Measurements from ENCODE around the gene SPIRE1. TPM values are rescaled to one million over a fixed set of nuclear protein-coding genes. Genes with fewer than 3 reads are reported as not detected.

The SPIRE1 gene
- total RNA-seq, 2 experiments from 2014 or later = 1.3 to 2.9 TPM

DNA sequence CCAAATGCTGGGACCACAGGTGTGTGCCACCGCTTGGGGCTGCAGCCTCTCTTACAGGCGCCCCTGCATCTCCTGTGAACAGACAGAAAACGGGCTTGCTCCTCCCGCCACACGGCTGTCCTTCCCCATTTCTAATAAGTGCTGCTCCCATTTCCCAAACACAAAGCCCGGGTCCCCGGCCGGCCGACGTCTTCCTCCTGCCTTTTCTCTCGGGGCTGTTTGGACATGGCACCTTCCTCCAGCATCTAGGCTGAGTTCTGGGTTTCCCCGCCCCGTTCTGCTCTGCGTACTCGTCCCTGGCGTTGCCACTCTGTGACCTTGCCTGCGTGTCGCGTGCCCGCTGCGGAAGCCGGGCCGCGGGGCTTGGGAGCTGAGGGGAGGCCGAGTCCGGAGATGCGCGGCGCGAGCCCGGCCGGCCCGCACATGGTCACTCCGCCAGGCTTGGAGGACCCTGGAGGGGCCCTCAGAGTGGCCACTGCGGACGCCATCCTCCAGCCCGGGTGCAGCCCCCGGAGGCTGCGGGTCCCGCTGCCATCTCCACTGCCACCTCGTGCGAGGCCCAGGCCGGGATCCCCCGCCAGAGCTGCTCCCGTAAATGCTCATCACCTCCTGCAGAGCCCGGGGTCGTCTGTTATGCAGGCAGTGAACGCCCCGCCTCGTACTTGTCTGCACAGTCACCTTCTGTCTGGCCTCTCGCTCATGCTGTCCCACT lies 223.9 kb downstream of the SPIRE1 start:
- H3K4me1 Mint-ChIP-seq = no peaks in the 10 kb centered on the region
- H3K27me3 Mint-ChIP-seq = no peaks in the 10 kb centered on the region
- H3K36me3 Mint-ChIP-seq (ENCODE audit: low read depth) = no peaks in the 10 kb centered on the region
- H3K4me3 Mint-ChIP-seq = no peak overlapping the region
- no peaks in the 10 kb centered on the region for H3K9me3 Mint-ChIP-seq
- no peak for DNase-seq
- H3K27ac Mint-ChIP-seq = no peak overlapping the region
- POLR2A ChIA-PET = no interaction called here
- CTCF ChIA-PET = no interaction called here

DNA sequence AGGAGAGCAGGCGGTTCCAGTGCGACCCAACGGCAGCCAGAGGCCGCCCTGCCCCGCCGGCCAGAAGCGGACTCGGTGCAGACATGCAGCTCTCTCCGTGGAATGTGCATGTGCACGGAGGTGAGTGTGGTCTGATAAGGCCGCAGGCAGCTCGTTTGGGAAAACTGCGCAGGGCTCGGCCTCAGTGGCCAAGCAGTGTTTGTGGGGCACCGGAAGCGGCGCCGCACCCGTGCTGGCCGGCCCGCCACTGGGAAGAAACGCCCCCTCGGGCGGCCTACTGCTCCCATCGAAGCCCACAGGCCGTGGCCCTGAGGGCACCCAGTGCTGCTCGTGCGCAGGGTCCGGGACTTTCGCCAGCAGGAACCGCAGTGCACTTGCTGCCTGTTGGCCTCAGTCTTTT lies 225.0 kb downstream of the SPIRE1 start:
- no peaks in the 10 kb centered on the region for H3K27me3 Mint-ChIP-seq
- no peaks in the 10 kb centered on the region for H3K4me1 Mint-ChIP-seq
- ChIA-PET CTCF (no interaction called here), POLR2A (no interaction called here)
- H3K36me3 Mint-ChIP-seq (ENCODE audit: low read depth) = no peaks in the 10 kb centered on the region
- no peak for DNase-seq
- no peak overlapping the region for H3K27ac Mint-ChIP-seq
- H3K9me3 Mint-ChIP-seq = no peaks in the 10 kb centered on the region
- H3K4me3 Mint-ChIP-seq = no peak overlapping the region

DNA sequence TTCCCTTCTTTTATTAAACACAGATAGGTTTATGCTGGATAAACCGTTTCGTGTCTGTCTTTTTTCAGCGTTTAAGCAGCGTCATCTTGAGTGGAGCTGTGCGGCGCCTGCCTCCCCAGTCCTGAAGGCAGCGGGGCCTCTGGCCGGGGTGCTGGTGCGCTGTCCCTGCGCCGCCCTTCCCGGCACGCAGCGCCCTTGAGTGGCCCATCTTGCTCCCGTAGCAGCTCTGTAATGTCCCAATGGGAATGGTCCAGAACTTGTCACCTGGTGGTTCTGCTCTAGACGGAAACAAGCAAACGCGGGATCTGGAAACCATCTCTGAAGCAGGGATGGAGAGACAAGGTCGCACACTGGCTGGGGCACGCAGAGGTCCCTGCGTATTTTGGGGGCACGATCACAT lies 225.7 kb downstream of the SPIRE1 start:
- no peaks in the 10 kb centered on the region for H3K9me3 Mint-ChIP-seq
- H3K4me3 Mint-ChIP-seq = no peak overlapping the region
- H3K27me3 Mint-ChIP-seq = no peaks in the 10 kb centered on the region
- no peak overlapping the region for H3K27ac Mint-ChIP-seq
- CTCF ChIA-PET = no interaction called here
- POLR2A ChIA-PET = no interaction called here
- no peaks in the 10 kb centered on the region for H3K36me3 Mint-ChIP-seq (ENCODE audit: low read depth)
- no peaks in the 10 kb centered on the region for H3K4me1 Mint-ChIP-seq
- DNase-seq = no peak

DNA sequence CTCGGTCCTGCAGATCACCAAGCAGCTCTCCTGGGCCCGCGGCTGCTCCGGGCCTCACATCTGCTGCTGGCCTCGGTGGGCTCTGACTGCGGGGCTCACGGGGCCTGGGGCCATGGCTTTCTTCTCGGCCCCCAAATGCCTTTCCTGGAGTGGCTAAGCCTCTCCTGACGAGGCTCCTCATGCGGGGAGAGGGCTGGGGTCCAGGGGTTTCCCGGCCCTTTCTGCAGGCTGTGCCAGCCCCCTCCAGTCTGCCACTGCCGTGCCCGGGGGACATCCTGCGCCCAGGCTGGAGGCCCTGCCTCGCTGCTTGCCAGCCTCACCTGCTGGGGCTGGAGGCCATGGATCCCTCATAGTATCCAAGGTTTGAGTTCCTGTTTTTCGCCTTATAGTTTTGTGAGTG lies 226.3 kb downstream of the SPIRE1 start:
- H3K9me3 Mint-ChIP-seq = no peaks in the 10 kb centered on the region
- CTCF ChIA-PET = no interaction called here
- H3K36me3 Mint-ChIP-seq (ENCODE audit: low read depth) = no peaks in the 10 kb centered on the region
- POLR2A ChIA-PET = no interaction called here
- H3K27ac Mint-ChIP-seq = no peak overlapping the region
- no peak overlapping the region for H3K4me3 Mint-ChIP-seq
- peaks cover 2% of the 10 kb centered on the region for H3K4me1 Mint-ChIP-seq
- no peaks in the 10 kb centered on the region for H3K27me3 Mint-ChIP-seq
- no peak for DNase-seq

DNA sequence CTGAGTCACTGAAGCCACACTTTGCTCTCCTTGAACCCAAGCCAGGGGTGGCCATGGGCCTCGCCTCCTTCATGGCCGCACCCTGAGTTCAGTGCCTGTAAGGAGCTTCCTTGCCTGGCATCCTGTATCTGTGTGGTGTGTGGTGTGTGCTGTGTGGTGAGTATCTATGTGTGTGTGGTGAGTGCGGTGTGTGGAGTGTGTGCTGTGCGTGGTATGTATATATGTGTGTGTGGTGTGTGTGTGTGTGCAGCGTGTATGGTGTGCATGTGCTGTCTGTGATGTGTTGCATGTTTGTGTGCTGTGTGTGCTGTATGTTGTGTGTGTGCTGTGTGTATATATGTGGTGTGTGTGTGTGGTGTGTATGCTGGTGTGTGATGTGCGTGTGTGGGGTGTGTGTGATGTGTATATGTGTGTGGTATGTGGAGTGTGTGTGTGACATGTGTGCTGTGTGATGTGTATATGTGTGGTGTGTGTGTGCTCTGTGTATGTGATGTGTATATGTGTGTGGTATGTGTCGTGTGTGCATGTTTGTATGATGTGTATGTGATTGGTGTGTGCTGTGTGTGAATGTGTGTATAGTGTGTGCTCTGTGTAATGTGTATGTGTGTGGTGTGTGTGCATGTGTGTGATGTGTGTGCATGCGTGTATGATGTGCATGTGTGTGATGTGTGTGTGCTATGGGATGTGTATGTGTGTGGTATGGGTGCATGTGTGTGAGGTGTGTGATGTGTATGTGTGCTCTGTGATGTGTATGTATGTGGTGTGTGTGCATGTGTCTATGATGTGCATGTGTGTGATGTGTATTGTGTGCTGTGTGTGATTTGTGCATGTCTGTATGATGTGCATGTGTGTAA lies 227.5 kb downstream of the SPIRE1 start:
- CTCF ChIA-PET = no interaction called here
- POLR2A ChIA-PET = no interaction called here
- Mint-ChIP-seq H3K9me3 (no peaks in the 10 kb centered on the region), H3K4me3 (no peak overlapping the region), H3K4me1 (peaks cover 2% of the 10 kb centered on the region), H3K27me3 (no peaks in the 10 kb centered on the region), H3K36me3 (ENCODE audit: low read depth) (no peaks in the 10 kb centered on the region), H3K27ac (no peak overlapping the region)
- DNase-seq = no peak

DNA sequence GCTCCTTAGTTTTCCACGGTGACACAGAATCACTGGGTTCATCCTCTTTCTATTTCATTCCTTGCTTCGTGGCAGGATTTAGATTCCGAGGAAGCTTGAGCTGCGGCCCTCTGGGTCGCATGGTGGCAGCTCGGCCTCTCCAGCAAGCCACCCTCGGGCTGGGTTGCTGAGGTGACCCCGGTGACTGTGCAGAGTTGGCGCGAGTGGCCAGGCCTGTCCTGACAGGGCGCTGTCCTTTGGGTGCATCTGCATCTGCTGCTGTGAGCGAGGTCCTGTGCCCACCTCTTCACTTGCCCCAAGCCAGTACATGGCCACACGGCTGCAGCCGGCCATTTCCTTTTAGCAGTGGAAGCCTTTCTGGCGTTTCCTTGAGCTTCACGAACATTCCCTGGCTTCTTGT lies 228.4 kb downstream of the SPIRE1 start:
- ChIA-PET CTCF (no interaction called here), POLR2A (no interaction called here)
- Mint-ChIP-seq H3K36me3 (ENCODE audit: low read depth) (no peaks in the 10 kb centered on the region), H3K27ac (no peak overlapping the region), H3K4me1 (peaks cover 2% of the 10 kb centered on the region), H3K27me3 (no peaks in the 10 kb centered on the region), H3K9me3 (no peaks in the 10 kb centered on the region), H3K4me3 (no peak overlapping the region)
- no peak for DNase-seq

DNA sequence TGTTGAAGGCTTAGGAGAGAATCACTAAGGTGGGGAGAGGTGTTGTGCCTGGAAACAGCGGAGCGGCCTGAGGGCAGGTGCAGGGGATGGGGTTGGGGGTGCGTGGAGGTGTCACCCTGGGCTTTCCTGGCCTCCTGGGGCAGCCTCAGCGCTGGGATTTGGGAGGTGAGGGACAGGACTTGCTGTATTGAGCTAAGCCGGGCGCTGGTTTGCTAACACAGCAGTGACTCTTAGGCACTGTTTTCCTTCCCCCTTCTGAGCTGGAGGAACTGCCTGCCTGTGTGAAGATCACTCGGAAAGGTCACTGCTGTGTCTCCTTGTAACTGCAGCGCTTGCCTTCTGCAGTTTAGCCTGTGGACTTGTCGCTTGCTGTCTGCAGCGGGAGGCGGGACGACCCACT lies 229.0 kb downstream of the SPIRE1 start:
- H3K36me3 Mint-ChIP-seq (ENCODE audit: low read depth) = no peaks in the 10 kb centered on the region

DNA sequence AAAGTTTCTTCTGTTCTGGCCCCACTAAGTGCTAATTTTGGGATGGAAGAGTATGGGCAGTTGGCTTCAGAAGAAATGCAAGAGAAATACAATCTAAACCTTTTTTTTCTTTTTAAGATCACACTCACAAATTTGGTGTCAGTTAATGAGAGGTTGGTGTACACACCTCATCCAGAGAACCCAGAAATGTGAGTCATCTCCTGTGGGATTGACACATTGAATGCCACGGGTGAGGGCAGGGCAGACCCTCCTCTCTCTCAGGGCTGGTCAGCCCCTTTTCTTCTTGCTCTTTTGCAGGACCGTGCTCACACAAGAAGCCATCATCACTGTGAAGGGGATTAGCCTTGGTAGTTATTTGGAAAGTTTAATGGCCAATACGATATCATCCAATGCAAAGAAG lies 231.0 kb downstream of the SPIRE1 start:
- H3K36me3 Mint-ChIP-seq (ENCODE audit: low read depth) = no peaks in the 10 kb centered on the region
- POLR2A ChIA-PET = no interaction called here
- DNase-seq = no peak
- no peaks in the 10 kb centered on the region for H3K9me3 Mint-ChIP-seq
- H3K4me1 Mint-ChIP-seq = peaks cover 2% of the 10 kb centered on the region
- no peaks in the 10 kb centered on the region for H3K27me3 Mint-ChIP-seq
- H3K27ac Mint-ChIP-seq = no peak overlapping the region
- CTCF ChIA-PET = interaction anchor here (1.2 kb wide), 1 partner anchor 44 kb away, joined by 3 read pairs; no protein-coding TSS in a partner anchor
- no peak overlapping the region for H3K4me3 Mint-ChIP-seq

More for the DNA sequence above, 229.0 kb downstream of the SPIRE1 start:
- Mint-ChIP-seq H3K9me3 (no peaks in the 10 kb centered on the region), H3K27ac (no peak overlapping the region), H3K4me3 (no peak overlapping the region), H3K4me1 (peaks cover 2% of the 10 kb centered on the region), H3K27me3 (no peaks in the 10 kb centered on the region)
- ChIA-PET POLR2A (no interaction called here), CTCF (interaction anchor here (1.1 kb wide), 1 partner anchor 28 kb away, joined by 4 read pairs; no protein-coding TSS in a partner anchor)
- no peak for DNase-seq

DNA sequence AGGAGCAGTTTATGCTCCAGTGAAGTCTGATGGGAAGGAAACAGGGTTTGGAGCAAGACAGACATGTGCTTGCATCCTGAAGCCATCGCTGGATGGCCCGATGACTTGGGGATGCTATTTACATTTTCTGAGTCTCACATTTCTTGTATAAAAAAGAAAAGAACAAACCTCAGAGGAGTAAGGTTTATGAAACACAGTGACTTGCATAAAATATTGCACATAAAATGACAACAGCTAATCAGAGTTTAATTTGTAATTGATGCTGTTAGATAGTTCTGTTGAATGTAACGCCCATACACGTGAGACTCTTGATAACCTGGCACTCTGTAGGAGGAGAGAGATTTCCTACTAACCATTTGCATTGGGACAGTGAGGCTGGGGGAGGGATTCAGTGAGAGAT lies 233.7 kb downstream of the SPIRE1 start:
- Mint-ChIP-seq H3K4me1 (peaks cover 14% of the 10 kb centered on the region), H3K27ac (no peak overlapping the region), H3K9me3 (no peaks in the 10 kb centered on the region), H3K4me3 (no peak overlapping the region), H3K27me3 (peaks cover 7% of the 10 kb centered on the region), H3K36me3 (ENCODE audit: low read depth) (no peaks in the 10 kb centered on the region)
- DNase-seq = no peak
- CTCF ChIA-PET = no interaction called here
- POLR2A ChIA-PET = interaction anchor here (0.7 kb wide), 1 partner anchor 21 kb away, joined by 4 read pairs; no protein-coding TSS in a partner anchor

DNA sequence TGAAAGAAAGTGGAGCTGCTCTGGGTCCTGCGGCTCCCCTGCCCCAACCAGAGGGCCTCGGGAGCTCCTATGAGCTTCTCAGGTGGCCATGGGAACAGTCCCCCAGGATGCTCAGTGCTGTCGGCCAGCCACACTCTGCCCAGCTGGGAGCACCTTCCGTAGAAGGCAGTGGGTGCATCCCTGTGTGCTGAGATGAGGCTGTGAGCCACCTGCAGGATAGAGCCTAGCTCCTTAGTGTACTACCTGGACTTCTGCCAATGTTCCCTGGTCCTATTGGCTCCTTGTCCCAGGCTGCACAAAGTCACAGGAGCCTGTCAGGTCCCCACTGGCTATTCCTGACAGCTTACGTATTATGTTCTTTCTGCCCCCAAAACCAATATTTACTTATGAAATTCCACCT lies 234.1 kb downstream of the SPIRE1 start:
- ChIA-PET POLR2A (interaction anchor here (0.7 kb wide), 1 partner anchor 21 kb away, joined by 4 read pairs; no protein-coding TSS in a partner anchor), CTCF (interaction anchor here (0.8 to 1.4 kb wide), 2 partner anchors 14 to 93 kb away, joined by 3 read pairs; no protein-coding TSS in a partner anchor)
- Mint-ChIP-seq H3K4me1 (peaks cover 14% of the 10 kb centered on the region), H3K4me3 (no peak overlapping the region), H3K27ac (no peak overlapping the region), H3K36me3 (ENCODE audit: low read depth) (no peaks in the 10 kb centered on the region), H3K9me3 (no peaks in the 10 kb centered on the region), H3K27me3 (peaks cover 7% of the 10 kb centered on the region)
- DNase-seq = no peak

DNA sequence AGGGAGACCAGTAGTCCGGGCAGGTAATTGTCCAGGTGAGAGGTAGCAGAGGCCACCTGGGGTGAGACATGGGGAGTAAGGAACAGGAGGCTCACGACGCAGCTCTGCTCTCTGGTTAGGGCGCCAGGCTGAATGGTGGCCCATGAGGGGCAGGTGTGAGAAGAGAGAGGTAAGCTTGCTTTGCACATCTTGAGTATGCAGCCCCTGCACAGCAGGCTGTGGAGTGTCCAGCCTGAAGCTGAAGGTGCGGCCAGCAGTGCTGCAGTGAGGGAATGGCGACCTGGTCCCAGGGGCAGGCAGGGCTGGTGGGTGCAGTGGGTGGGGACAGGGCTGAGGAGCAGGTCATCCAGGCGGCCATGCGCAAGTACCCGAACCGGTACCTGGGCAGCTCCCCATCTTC lies 234.5 kb downstream of the SPIRE1 start:
- H3K4me1 Mint-ChIP-seq = peaks cover 17% of the 10 kb centered on the region
- H3K27ac Mint-ChIP-seq = no peak overlapping the region
- DNase-seq = no peak
- ChIA-PET CTCF (interaction anchor here (0.8 to 1.5 kb wide), 4 partner anchors 13 to 94 kb away, joined by 3 to 4 read pairs (median 3); partner anchors contain the start of gene PRELID3A), POLR2A (no interaction called here)
- no peaks in the 10 kb centered on the region for H3K36me3 Mint-ChIP-seq (ENCODE audit: low read depth)
- peaks cover 7% of the 10 kb centered on the region for H3K27me3 Mint-ChIP-seq
- no peak overlapping the region for H3K4me3 Mint-ChIP-seq
- no peaks in the 10 kb centered on the region for H3K9me3 Mint-ChIP-seq

DNA sequence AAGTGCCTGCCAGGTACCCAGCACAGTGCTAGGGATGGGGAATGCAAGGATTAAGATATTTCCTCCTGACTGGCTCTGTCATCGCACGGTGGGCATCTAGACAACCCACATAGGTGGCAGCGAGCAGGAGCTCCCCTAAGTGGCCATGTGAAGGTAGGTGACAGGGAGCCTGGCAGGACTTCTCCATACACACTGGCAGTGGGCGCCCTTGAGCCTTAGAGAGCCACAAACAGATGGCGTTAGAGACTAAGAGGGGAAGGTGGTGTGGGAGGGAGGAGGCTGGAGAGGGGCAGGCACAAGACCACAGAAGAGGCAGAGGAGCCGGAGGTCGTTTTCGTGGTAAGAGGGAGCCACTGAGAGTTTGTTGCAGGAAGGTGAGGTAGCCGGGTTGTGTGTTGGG lies 235.0 kb downstream of the SPIRE1 start:
- Mint-ChIP-seq H3K9me3 (no peaks in the 10 kb centered on the region), H3K4me1 (peaks cover 18% of the 10 kb centered on the region), H3K4me3 (no peak overlapping the region), H3K27ac (no peak overlapping the region), H3K27me3 (peaks cover 7% of the 10 kb centered on the region), H3K36me3 (ENCODE audit: low read depth) (no peaks in the 10 kb centered on the region)
- ChIA-PET POLR2A (no interaction called here), CTCF (interaction anchor here (1.1 to 1.5 kb wide), 3 partner anchors 13 to 15 kb away, joined by 3 to 4 read pairs (median 3); partner anchors contain the start of gene PRELID3A)
- no peak for DNase-seq

DNA sequence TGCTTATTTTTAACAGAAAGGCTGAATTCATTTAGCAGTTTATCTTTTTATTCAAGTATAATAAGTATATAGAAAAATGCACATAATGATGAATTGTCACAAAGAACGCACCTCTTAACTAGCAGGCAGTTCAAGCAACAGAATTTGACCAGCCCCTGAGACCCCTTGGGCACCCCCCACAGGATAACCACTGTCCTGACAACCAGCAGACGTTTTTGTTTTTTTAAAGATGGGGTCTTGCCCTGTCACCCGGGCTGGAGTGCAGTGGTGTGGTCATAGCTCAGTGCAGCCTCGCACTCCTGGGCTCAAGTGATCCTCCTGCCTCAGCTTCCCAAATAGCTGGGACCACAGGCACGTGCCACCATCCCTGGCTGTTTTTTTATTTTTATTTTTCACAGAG lies 236.2 kb downstream of the SPIRE1 start:
- no peak overlapping the region for H3K27ac Mint-ChIP-seq
- DNase-seq = no peak
- no peak overlapping the region for H3K4me3 Mint-ChIP-seq
- ChIA-PET CTCF (interaction anchor here (0.7 kb wide), 1 partner anchor 20 kb away, joined by 4 read pairs; no protein-coding TSS in a partner anchor), POLR2A (no interaction called here)
- peaks cover 15% of the 10 kb centered on the region for H3K4me1 Mint-ChIP-seq
- H3K27me3 Mint-ChIP-seq = peaks cover 7% of the 10 kb centered on the region
- no peaks in the 10 kb centered on the region for H3K9me3 Mint-ChIP-seq
- H3K36me3 Mint-ChIP-seq (ENCODE audit: low read depth) = no peaks in the 10 kb centered on the region

Data from activated CD4-positive, alpha-beta T cell treated with anti-CD3 and anti-CD28 coated beads, Interleukin-2, amount 10 ng/mL, durations not matched to agents 7 days and 5 days (primary cell).